NCI-H748 treated with DMSO at 0.1 percent for 48 hours (cell line): Measurements from ENCODE around the gene LSMEM2.
A peak's percentile ranks its signal among the peaks of the same experiment; 100 is the strongest.
"Not testable (repeated sequence)": the region's sequence is repeated elsewhere in the genome, so short reads cannot be mapped to it uniquely, and the experiment has no call there.

Source experiments
- DNase-seq: peaks from one replicate; lab custom pipeline; 2025; lab: John Stamatoyannopoulos, UW

Gene LSMEM2

DNA sequence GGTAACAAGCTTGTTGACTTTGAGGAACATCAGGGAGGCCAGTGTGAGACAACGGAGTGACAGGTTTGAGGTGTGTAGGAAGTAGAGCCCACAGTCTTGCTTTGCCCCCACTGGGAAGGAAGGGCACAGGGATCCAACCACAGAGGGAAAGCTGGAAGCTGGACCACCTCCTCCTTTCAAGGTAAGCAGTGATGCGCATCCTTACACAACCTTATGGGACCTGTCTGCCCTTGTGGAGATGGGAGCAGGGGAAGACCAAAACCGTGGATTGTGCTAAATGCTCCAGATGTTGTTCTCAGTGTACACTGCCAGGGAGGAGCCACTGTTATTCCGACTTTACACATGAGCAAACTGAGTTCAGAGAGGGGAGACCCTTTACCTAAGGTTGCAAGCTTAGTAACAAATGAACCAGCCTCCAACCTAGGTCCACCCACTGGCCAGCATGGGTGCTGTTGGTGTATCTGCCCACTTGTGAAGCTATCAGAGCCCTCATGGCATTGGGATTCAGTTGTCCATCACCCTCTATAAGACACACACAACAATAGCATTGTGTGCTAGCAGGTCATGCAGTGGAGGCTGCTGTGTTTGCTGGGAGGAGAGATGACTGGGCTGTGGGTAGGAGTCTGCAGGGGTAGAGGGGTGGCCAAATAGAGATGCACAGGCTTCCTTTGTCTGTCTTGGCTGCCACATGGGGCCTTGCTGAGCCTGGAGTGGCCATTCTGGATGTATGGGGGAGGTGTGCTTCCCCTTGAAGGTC, 586 bp upstream of the LSMEM2 start:
- no peak for DNase-seq

DNA sequence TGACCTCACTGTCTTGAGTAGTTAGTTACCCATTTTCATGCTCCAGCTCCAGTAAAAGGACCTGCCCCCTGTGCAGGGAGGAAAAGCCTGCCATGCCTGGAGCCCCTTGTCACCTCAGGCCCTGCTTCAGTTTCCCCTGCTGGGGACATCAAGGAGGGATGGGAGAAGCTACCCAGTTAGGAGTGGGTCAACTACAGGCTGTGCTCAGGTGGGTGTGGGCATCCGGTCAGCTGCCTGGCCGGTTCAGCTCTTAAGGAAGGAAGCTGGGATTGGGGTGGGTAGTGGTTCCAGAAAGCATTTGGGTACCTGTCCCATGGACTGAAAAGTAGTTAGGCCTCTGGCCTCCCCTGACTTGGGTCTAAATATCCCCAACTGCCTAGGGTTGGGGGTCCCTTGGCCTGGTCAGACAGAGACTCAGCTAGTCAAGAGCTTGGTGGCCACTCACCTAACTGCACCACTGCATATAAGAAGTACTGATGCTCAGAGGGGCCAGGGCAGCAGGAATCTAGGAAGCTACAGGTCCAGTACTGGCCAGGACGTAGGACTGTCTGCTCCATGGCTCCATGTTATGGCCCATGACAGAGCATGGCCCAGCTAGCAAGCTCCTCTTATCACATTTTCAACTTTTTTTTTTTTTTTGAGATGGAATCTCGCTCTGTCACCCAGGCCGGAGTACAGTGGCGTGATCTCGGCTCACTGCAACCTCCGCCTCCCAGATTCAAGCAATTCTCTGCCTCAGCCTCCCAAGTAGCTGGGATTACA, 549 bp downstream of the LSMEM2 start:
- no peak for DNase-seq

DNA sequence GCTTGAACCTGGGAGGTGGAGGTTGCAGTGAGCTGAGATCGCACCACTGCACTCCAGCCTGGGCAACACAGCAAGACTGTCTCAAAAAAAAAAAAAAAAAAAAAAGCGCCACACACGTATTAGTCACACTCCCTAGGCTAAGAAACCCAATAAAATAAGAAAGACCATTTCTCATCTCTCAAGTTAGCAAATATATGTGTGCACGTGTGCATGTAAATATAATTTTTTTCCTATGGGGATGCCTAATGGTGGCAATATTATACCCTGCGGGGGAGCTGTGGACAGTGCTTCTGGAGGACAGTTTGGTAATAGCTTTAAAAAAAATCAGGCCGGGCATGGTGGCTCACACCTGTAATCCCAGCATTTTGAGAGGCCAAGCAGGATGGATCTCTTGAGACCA, 5.2 kb downstream of the LSMEM2 start:
- DNase-seq: not testable (repeated sequence)

DNA sequence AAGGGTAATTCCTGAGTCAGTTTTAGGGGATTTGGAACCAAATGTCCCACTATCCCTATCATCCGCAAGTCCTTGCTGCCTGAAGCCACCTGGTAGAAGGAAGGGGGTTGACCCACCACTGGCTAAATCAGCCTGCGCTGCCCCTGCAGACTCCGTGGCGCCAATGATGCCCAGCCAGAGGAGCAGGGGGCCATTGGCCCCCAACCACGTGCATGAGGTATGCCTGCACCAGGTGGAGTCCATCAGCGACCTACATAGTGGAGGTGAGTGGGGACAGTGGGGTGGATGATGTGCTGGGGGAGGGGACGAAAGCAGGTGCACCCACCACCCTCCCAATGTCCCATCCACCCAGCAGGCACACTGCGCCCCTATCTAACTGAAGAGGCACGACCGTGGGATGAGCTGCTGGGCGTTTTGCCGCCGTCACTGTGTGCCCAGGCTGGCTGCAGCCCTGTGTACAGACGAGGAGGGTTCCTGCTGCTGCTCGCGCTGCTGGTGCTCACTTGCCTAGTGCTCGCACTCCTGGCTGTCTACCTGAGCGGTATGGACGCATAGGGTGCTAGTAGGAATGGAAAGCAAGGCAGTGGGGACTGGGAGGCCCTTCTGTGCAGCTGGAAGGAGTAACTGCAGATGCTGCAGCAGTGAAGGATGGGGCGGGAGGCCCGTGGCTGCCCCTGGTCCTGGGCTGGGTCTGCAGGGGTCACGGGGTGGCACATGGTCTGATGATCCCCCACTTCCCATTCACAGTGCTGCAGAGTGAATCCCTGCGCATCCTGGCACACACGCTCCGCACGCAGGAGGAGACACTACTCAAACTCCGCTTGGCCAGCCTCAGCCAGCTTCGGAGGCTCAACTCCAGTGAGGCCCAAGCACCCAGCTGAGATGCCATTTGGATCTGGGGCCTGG, 7.7 kb downstream of the LSMEM2 start:
- no peak for DNase-seq

DNA sequence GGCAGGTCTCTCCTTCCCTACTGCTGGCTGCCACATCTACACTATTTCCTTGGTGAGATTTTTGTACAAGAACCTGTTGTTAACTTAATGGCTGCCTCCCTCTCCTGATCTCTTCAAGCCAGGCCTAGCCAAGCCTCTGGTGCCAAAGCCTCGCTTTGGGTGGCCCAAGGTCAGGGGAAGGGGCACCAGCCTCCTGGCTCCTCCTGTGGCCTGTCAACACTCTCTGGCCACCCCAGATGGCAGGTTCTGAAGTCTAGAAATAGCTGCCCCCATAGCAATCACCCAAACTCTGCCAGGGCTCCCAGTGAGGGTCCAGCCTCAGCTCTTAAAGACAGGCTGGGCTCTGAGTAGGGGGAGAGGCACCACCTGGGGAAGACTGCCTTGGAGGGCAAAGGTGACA, 8.4 kb downstream of the LSMEM2 start:
- DNase-seq: no peak

DNA sequence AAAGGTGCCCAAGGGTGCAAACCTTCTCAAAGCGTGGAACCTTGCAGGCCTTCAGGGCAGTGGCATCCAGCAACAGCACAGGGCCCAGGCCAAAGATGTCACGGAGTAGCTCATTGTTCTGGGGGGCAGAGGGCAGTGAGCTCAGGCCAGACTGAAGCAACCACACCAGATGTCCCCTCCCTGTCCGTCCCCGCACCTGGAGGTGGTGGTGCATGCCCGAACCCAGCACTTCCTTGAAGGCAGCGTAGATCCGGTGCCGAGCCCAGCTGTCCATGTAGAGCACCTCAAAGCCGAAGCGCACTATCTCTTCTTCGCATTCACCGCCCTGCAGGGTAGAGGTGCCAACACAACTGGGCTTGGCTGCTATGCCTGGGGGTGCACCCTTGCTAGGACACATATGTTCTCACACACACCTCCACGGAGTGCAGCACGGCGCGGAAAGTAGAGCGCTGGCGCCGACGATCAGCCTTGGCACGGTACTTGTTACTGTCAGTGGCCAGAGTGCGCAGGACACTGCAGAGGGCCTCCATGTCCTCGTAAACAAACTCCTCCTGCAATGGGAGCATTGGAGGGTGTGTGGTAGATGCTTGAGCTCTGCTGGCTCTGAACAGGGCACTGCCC, 9.6 kb downstream of the LSMEM2 start:
- no peak for DNase-seq

DNA sequence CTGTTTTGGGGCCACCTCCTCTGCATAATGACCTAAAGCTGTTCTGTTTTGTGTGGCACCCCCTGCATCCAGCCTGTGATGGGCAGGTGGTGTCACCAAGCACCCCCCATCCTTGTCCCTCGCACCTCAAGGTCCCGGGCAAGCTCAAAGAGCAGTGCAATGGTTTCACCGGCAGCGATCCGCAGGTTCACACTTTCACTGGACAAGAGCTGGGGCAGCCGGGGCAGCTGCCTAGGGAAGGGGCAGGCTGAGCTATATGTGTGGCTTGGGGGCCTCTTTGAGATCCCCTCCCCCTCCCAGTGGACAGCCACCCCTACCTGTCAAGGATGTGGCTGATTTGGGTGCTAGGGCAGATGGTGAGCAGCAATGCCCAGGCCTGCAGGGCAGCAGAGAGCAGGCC, 10.2 kb downstream of the LSMEM2 start:
- DNase-seq: no peak

DNA sequence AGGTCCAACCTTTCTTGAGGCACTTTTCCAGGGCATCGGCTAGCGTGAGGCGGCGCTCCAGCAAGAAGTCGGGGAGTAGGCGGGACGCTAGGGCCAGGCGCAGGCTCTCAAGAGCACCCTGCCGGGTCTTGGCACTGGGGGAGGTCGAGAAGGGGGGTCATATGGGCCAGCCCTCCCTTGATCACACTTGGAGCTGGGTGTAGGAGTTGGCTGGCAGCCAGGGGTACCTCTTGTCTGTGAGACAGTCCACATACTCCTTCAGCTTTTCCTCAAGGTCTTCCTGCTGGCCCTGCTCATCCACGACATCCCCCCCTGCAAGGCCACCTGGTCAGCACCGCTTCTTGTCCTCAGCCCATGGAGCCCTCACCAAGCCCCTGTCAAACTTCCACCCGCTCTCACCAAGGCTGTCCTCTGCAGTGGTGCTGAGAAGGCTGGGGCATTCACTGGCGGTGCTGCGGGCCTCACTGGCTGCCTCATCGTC, 11.3 kb downstream of the LSMEM2 start:
- no peak for DNase-seq

DNA sequence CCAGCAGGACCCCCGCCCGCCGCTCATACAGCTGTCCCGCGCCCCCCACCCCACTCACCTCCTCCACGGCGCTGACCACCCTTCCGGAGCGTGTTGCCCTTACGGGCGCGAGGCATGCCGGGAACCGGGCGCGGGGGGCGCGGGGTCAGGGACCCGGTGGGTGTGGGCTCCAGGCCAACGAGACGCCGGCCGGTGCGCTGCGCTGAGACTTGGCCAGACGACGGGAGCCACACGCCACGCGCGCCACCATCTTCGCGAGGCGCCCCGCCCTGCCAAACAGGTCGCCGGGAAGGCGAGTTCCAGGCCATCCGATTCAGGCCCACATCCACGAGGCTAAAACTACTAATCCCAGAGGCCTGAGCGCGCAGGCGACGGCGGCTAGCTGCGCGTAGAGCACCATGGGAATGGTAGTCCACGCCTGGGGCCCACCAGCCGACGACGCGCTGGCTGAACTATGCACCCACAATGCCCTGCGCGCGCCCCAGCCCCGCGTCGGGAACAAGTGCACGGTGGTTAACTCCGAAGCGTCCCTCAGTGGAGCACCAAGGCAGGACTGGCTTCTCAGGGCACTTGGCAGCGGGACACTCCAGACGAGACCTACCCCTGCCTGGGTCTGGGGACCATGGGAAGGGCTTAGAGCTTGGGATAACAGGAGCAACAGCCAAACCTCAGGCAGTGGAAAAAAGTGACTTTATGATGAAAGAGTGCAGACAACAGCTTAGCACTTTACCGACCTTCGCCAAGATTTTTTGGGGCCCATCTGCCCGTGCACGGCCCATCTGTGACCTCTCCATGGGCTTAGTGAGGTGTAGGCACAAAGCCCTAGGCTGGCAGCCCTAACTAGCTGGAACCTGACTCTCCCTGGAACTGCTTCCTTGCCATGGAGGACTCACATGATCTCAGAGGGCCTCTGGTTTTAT, 13.5 kb downstream of the LSMEM2 start, which contains the start of gene IFRD2:
Gene IFRD2, minus strand, starts transcription at position 271 of the 920 bp plus-strand sequence. Its CDS starts 155 bp downstream, at position 116.
- peak; percentile 78 for DNase-seq

DNA sequence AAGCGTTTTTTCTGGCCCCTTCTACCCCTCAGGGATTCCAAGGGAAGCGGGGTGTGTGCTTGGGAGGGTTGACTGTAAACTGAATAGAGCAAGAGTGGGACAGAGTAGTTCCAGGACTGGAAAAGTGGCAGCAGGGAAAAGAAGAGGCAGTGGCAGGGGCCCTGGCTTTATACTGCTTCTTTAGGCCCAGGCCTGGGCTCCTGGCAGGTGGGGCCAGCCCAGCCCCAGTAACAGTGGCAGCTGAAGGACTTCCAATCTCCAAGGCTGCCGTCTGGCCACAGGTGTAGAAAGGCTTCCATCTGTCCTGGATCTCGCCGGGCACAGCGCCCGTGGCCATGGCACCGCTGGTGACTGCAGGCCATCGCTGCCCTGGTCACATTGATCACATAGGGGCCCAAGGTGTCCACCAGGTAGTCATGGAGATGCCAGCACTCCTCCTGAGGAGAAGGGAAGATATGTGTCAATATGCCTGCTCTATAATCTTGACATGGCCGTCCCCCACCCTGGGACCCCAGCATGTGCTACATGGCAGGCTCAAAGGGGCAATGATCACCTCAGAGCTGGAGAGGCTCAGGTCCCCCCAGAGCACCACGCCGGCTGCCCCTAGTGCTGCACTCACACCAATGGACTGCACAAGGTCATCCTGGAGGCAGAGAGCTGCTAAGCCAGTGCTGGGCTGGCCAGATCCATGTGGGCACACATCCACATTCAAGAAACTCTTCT, 14.4 kb downstream of the LSMEM2 start:
- no peak for DNase-seq

DNA sequence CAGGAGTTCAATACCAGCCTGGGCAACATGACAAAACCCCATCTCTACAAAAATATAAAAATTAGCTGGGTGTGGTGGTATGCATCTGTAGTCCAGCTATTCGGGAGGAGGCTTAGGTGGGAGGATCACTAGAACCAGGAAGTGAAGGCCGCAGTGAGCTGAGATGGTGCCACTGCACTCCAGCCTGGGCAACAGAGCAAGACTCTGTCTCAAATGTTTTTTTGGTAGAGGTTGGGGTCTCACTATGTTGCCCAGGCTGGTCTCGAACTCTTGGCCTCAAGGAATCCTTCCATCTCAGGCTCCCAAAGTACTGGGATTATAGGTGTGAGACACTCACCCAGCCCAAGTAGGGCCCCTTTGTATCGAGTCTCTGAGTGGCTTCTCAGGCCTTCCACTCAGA, 15.2 kb downstream of the LSMEM2 start:
- no peak for DNase-seq

DNA sequence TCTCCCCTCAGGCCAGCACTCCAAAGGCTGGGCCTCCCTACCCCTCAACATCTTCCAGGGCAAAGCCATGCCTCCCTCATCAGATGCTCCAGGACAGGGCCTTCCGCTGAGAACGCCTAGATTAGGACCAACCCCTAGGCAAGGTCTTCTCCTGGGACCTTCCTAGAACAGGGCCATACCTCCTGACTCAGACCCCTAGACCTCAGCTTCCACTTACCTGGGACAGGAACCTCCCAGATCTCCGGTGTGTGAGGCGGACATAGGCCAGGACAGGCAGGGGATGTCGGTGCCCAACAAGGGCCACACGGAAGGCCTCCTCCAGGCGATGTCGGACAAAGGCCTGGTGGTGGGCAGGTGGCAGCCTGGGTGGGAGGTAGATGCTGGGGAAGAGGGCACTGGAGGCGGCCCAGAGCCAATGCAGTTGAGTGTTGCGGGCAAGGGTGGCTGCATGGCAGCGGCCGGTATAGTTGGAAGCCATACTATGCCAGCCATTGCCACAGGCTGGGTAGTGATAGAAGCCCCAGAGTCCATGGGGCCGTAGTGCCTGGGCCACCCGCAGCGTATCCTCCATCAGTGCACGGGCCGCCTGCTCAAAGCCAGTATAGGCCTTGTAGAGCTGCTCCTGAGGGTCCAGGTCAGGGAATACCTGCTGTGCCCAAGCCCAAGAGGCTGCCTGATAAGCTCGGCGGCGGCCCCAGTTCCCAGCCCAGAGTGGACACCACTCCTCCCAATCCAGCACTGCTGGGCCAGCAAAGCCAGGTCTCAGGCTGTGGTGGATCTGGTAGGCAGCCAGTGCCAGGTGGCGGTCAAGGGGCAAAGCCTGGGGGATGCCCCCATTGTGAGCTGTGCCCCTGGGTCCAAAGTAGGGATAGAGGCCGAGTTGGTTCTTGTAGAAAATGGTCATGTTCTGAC, 15.9 kb downstream of the LSMEM2 start:
- no peak for DNase-seq

DNA sequence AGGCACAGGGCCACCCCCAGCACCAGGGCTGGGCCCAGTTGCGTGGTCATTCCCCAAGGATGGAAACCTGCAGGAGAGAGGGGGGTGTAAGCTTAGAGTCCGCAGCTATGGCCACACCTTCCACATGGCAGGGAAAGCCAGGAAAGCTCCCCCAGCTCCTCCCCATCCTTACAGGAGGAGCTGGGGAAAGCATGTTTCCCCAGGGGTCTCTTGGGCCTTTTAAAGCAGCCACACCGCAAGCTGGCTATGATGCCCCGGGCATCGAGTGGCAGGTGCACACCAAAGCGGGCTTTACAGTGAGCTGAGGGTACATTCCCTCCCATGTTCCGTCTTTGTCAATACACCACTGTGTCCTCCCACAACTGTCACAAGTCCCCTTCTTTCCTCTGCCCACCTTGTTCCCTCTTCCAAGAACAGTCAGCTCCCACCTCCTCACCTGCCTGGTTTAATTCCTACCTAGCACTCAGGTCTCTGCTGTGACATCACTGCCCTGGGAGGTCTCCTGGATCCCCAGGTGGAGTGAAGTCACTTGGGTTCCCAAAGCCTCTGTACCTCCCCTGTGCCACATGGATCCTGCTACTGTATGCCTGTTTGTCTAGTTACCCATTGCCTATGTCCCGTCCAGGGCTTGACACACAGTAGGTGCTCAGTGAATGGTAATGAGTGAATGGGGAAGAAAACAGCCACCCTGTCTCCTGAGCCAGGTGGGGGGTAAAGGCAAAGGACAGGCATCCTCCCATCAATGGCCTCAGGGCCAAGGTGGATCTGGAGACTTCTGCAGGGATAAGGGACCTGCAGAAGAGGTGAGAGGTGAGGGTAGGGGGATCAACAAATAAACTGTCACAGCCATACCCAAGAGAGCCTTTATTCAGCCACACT, 16.9 kb downstream of the LSMEM2 start:
- no peak for DNase-seq

DNA sequence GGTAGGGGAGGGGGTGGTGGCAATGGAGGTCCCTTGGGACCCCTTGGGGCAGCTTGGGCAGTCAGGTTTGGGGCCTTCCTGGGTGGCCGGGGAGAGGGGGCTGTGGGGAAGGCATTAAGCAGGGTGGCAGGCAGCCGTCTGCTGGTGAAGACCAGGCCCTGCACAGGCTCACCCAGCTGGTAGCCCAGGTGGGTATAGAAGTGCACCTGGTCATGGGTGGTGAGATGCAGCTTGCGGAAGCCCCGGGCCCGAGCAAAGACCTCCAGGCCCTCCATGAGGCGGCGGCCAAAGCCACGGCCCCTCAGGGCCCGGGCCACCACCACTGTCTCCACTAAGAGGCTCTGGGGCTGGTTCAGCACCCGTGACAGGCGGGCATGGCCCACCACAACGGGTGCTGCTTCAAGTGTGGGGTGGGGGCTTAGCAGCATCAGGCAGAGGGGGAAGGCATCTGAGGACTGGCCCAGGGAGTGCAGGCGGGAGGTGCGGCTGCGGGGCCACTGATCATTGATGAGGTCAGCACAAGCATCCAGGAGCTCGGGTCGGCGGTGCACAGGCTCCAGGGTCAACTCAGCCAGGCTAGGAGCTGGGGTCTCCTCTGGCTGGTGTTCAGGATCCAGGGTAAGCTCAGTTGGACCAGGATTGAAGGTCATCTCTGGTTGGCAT, 18.0 kb downstream of the LSMEM2 start:
- no peak for DNase-seq

DNA sequence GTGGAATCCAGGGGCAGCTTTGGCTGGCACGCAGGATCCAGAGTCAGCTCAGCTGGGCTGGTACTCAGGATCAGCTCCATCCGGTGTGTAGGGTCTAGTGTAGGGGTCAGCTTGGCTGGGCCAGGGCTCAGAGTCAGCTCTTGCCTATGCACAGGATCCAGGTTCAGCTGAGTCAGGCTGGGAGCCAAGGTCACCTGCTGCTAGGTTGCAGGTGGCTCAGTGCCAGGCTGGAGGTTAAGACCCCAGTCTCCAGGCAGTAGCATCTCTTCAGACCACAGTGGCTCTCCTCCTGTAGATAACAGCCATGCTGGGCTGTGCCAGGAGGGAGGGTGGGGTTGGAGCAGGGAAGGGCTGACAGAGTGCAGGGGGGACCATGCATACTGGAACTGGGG, 18.5 kb downstream of the LSMEM2 start:
- DNase-seq: no peak

DNA sequence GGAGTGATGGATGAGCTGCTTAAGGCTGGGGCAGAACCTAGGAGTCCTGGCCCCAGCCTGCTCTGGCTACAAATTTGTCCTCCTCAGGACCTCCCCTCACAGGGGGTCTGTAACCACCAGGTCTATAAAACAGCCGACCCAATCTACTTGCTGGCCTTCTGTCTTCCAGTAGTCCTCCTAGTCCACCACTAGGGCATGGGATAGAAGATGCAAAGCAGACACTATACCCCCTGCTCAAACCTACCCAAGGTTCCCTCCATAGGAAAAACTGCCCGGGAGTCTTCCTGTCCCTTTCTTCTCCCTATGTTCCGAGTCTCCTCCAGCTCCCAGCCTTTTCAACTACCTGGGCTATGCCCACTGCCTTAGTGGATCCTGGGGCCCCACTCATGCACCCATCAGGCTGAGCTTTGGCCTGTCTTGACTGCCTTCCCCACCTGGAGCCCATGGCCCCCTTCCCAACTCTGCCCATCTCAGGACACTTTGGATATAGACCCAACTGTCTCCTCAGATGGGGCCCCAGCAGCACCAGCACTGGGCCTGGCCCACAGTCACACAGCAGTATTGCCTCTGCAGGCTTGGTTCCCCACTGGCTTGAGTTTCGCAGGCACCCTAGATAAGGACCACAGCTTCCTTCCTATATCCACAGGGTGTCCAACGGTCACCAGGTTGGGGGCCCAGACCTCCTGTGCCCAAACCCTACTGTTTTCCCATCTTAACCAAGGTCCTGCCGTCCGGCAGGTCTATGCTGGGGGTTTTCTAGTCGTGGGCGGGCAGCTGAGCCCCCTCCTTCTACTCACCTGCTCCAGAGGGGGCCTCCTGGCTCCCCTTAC, 19.2 kb downstream of the LSMEM2 start:
- DNase-seq: no peak
